CD4-positive, alpha-beta T cell treated with Interleukin-1 beta for 1 hour (primary cell): ENCODE measurements around the gene ZNRF2.
"Not testable (repeated sequence)": the region's sequence is repeated elsewhere in the genome, so short reads cannot be mapped to it uniquely, and the experiment has no call there.

Source experiments
- DNase-seq, 2 donors: peaks; one replicate each; pipeline ENCODE4 v3.0.0-alpha.2; 2020 to 2022

Gene ZNRF2

GRCh38 chr7:30290317-30290716 lies 5.9 kb downstream of the ZNRF2 start:
- DNase-seq, result peak in 1 of 2 donors; percentile 12

- not testable (repeated sequence) for DNase-seq
These were observed 8.1 kb downstream of the ZNRF2 start for GRCh38 chr7:30292416-30293038.

- not testable (repeated sequence) for DNase-seq
These were observed 11.9 kb downstream of the ZNRF2 start for GRCh38 chr7:30296304-30296703.

- DNase-seq, result not testable (repeated sequence)
These were observed 13.1 kb downstream of the ZNRF2 start for GRCh38 chr7:30297499-30297898.

- not testable (repeated sequence) for DNase-seq
These were observed 14.0 kb downstream of the ZNRF2 start for GRCh38 chr7:30298409-30298808.

GRCh38 chr7:30301751-30302150 lies 17.4 kb downstream of the ZNRF2 start:
- no peak for DNase-seq

GRCh38 chr7:30302656-30303311 lies 18.4 kb downstream of the ZNRF2 start:
- DNase-seq, result no peak

GRCh38 chr7:30303312-30304039 lies 19.1 kb downstream of the ZNRF2 start:
- no peak for DNase-seq

- DNase-seq, result no peak
These were observed 19.9 kb downstream of the ZNRF2 start for GRCh38 chr7:30304177-30304884.

GRCh38 chr7:30306976-30307375 lies 22.6 kb downstream of the ZNRF2 start:
- DNase-seq, result no peak

GRCh38 chr7:30308389-30308788 lies 24.0 kb downstream of the ZNRF2 start:
- no peak for DNase-seq

GRCh38 chr7:30309302-30309701 lies 24.9 kb downstream of the ZNRF2 start:
- no peak for DNase-seq

GRCh38 chr7:30309842-30310435 lies 25.5 kb downstream of the ZNRF2 start:
- DNase-seq, result no peak

- DNase-seq, result no peak
These were observed 26.4 kb downstream of the ZNRF2 start for GRCh38 chr7:30310674-30311362.

- DNase-seq, result no peak
These were observed 27.8 kb downstream of the ZNRF2 start for GRCh38 chr7:30312178-30312577.

- no peak for DNase-seq
These were observed 29.0 kb downstream of the ZNRF2 start for GRCh38 chr7:30313348-30313747.

GRCh38 chr7:30313793-30314192 lies 29.4 kb downstream of the ZNRF2 start:
- DNase-seq, result no peak

- DNase-seq, result no peak
These were observed 31.2 kb downstream of the ZNRF2 start for GRCh38 chr7:30315589-30315988.

GRCh38 chr7:30320392-30320791 lies 36.0 kb downstream of the ZNRF2 start:
- DNase-seq, result no peak

- DNase-seq, result no peak
These were observed 36.9 kb downstream of the ZNRF2 start for GRCh38 chr7:30321089-30321881.

- DNase-seq, result peak in 1 of 2 donors; percentile 38
These were observed 37.4 kb downstream of the ZNRF2 start for GRCh38 chr7:30321882-30322192.
